HG03354 (cell line): ENCODE measurements around the gene SRC.

Experiments
- ATAC-seq: cut with Tn5 transposase; IDR thresholded peaks from one replicate; pipeline ENCODE4 v1.9.1; 2021; ENCODE audit warnings: mild to moderate bottlenecking; ENCODE audit not compliant: unreplicated experiment, poor library complexity, severe bottlenecking

SRC gene

GRCh38 chr20:37378420-37378784 is 32.5 kb downstream of the SRC start:
- no peak for ATAC-seq

GRCh38 chr20:37378785-37379598 is 33.1 kb downstream of the SRC start:
- no peak for ATAC-seq

- ATAC-seq: no peak
Measured at GRCh38 chr20:37379967-37380828, 34.3 kb downstream of the SRC start.

GRCh38 chr20:37380864-37381579 is 35.1 kb downstream of the SRC start:
- ATAC-seq: no peak

GRCh38 chr20:37381621-37382471 is 35.9 kb downstream of the SRC start:
- no peak for ATAC-seq

GRCh38 chr20:37382482-37383120 is 36.7 kb downstream of the SRC start:
- ATAC-seq: no peak

GRCh38 chr20:37383229-37383989 is 37.5 kb downstream of the SRC start:
- no peak for ATAC-seq

GRCh38 chr20:37384683-37385174 is 38.8 kb downstream of the SRC start:
- no peak for ATAC-seq

GRCh38 chr20:37385176-37385575 is 39.2 kb downstream of the SRC start:
- no peak for ATAC-seq

- no peak for ATAC-seq
Measured at GRCh38 chr20:37385659-37386504, 39.9 kb downstream of the SRC start.

- ATAC-seq: no peak
Measured at GRCh38 chr20:37386505-37387251, 40.7 kb downstream of the SRC start.

- ATAC-seq: no peak
Measured at GRCh38 chr20:37387519-37388269, 41.8 kb downstream of the SRC start.

- no peak for ATAC-seq
Measured at GRCh38 chr20:37388831-37389230, 42.9 kb downstream of the SRC start.

- no peak for ATAC-seq
Measured at GRCh38 chr20:37389241-37389747, 43.4 kb downstream of the SRC start.

- no peak for ATAC-seq
Measured at GRCh38 chr20:37389844-37390275, 43.9 kb downstream of the SRC start.

- ATAC-seq: no peak
Measured at GRCh38 chr20:37390503-37390890, 44.6 kb downstream of the SRC start.
